ENCODE data around the gene DDX27.

DDX27 gene

GRCh38 chr20:49259284-49259683 lies 40.1 kb downstream of the DDX27 start:
- H3K9me3 ChIP-seq (ENCODE audit: insufficient read depth, low read depth, low read length) = no peaks in the 10 kb centered on the region
- H3K4me3 ChIP-seq (ENCODE audit: low read length, poor library complexity, severe bottlenecking) = no peak overlapping the region
- no peaks in the 10 kb centered on the region for H3K4me1 ChIP-seq (ENCODE audit: insufficient read depth, low read length, poor library complexity, severe bottlenecking)
- H3K9me2 ChIP-seq (replicated peaks; ENCODE audit: low read depth, low read length) = no peaks in the 10 kb centered on the region
- no peak overlapping the region for H3K9ac ChIP-seq (ENCODE audit: low read depth, low read length, poor library complexity, severe bottlenecking)
- peaks cover 5% of the 10 kb centered on the region for H4K20me1 ChIP-seq (ENCODE audit: insufficient read depth, low read length, poor library complexity, severe bottlenecking)
- H3F3A ChIP-seq (ENCODE audit: low read depth) = no peaks in the 10 kb centered on the region
- H3K36me3 ChIP-seq (ENCODE audit: insufficient read depth, low read length) = peaks cover 73% of the 10 kb centered on the region
- no peak overlapping the region for H3K4me2 ChIP-seq (ENCODE audit: low read depth, low read length, poor library complexity, severe bottlenecking)
- H3K27me3 ChIP-seq (ENCODE audit: insufficient read depth, low read length, poor library complexity, severe bottlenecking) = no peaks in the 10 kb centered on the region
- no peaks in the 10 kb centered on the region for H3K79me2 ChIP-seq (ENCODE audit: insufficient read depth, low read length)
- no peak for TF ChIP-seq EZH2phosphoT487 (IDR thresholded peaks at IDR 0.05; ENCODE audit: borderline replicate concordance)
- no peak for TF ChIP-seq CTCF (conservative IDR thresholded peaks at IDR 0.05; ENCODE audit: low read length)
- H2AFZ ChIP-seq (ENCODE audit: low read length) = no peak overlapping the region

- Histone ChIP-seq H2AFZ (ENCODE audit: low read length) (no peak overlapping the region), H3K27me3 (ENCODE audit: insufficient read depth, low read length, poor library complexity, severe bottlenecking) (no peaks in the 10 kb centered on the region), H3K79me2 (ENCODE audit: insufficient read depth, low read length) (no peaks in the 10 kb centered on the region), H3K9ac (ENCODE audit: low read depth, low read length, poor library complexity, severe bottlenecking) (no peak overlapping the region), H3K36me3 (ENCODE audit: insufficient read depth, low read length) (peaks cover 73% of the 10 kb centered on the region), H4K20me1 (ENCODE audit: insufficient read depth, low read length, poor library complexity, severe bottlenecking) (peaks cover 5% of the 10 kb centered on the region), H3K9me3 (ENCODE audit: insufficient read depth, low read depth, low read length) (no peaks in the 10 kb centered on the region), H3K4me1 (ENCODE audit: insufficient read depth, low read length, poor library complexity, severe bottlenecking) (no peaks in the 10 kb centered on the region), H3K4me2 (ENCODE audit: low read depth, low read length, poor library complexity, severe bottlenecking) (no peak overlapping the region), H3K4me3 (ENCODE audit: low read length, poor library complexity, severe bottlenecking) (no peak overlapping the region), H3K9me2 (replicated peaks; ENCODE audit: low read depth, low read length) (no peaks in the 10 kb centered on the region), H3F3A (ENCODE audit: low read depth) (no peaks in the 10 kb centered on the region)
- TF ChIP-seq CTCF (conservative IDR thresholded peaks at IDR 0.05; ENCODE audit: low read length) = no peak
- TF ChIP-seq EZH2phosphoT487 (IDR thresholded peaks at IDR 0.05; ENCODE audit: borderline replicate concordance) = no peak
Measured at GRCh38 chr20:49259799-49260198, 40.6 kb downstream of the DDX27 start.

- H4K20me1 ChIP-seq (ENCODE audit: insufficient read depth, low read length, poor library complexity, severe bottlenecking) = peaks cover 5% of the 10 kb centered on the region
- H3K9me3 ChIP-seq (ENCODE audit: insufficient read depth, low read depth, low read length) = no peaks in the 10 kb centered on the region
- peaks cover 75% of the 10 kb centered on the region for H3K36me3 ChIP-seq (ENCODE audit: insufficient read depth, low read length)
- H3K9ac ChIP-seq (ENCODE audit: low read depth, low read length, poor library complexity, severe bottlenecking) = no peak overlapping the region
- no peaks in the 10 kb centered on the region for H3F3A ChIP-seq (ENCODE audit: low read depth)
- no peaks in the 10 kb centered on the region for H3K4me1 ChIP-seq (ENCODE audit: insufficient read depth, low read length, poor library complexity, severe bottlenecking)
- H3K4me2 ChIP-seq (ENCODE audit: low read depth, low read length, poor library complexity, severe bottlenecking) = no peak overlapping the region
- no peak overlapping the region for H3K4me3 ChIP-seq (ENCODE audit: low read length, poor library complexity, severe bottlenecking)
- no peak overlapping the region for H2AFZ ChIP-seq (ENCODE audit: low read length)
- no peaks in the 10 kb centered on the region for H3K27me3 ChIP-seq (ENCODE audit: insufficient read depth, low read length, poor library complexity, severe bottlenecking)
- no peaks in the 10 kb centered on the region for H3K9me2 ChIP-seq (replicated peaks; ENCODE audit: low read depth, low read length)
- H3K79me2 ChIP-seq (ENCODE audit: insufficient read depth, low read length) = no peaks in the 10 kb centered on the region
- TF ChIP-seq CTCF (conservative IDR thresholded peaks at IDR 0.05; ENCODE audit: low read length) = no peak
- no peak for TF ChIP-seq EZH2phosphoT487 (IDR thresholded peaks at IDR 0.05; ENCODE audit: borderline replicate concordance)
Measured at GRCh38 chr20:49260218-49260617, 41.0 kb downstream of the DDX27 start.
